Measurements from ENCODE around the gene CLCN3.

CLCN3 gene

DNA sequence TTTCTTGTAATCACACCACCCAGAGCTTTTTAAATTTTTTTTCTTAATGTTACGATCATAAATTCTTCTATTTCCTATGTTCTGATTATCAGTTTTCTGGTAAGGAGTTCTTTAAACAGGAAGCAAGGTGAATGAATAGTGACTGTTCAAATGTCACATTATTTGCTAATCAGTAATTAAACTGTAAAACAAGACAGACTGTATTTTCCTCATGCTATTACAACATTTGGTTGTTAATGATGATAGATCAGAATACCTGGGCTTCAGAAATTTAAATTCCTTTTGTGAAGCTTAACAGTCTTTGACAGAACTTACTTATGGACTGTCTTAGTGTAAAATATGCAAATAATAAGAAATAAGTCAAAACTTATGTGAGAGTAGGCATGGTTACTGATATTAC is 41.4 kb downstream of the CLCN3 start:
- no peak overlapping the region for H3K4me3 ChIP-seq (ENCODE audit: low read depth, low read length)
- DNase-seq (ENCODE audit: low read depth): no peak
- TF ChIP-seq, protein P1, sequence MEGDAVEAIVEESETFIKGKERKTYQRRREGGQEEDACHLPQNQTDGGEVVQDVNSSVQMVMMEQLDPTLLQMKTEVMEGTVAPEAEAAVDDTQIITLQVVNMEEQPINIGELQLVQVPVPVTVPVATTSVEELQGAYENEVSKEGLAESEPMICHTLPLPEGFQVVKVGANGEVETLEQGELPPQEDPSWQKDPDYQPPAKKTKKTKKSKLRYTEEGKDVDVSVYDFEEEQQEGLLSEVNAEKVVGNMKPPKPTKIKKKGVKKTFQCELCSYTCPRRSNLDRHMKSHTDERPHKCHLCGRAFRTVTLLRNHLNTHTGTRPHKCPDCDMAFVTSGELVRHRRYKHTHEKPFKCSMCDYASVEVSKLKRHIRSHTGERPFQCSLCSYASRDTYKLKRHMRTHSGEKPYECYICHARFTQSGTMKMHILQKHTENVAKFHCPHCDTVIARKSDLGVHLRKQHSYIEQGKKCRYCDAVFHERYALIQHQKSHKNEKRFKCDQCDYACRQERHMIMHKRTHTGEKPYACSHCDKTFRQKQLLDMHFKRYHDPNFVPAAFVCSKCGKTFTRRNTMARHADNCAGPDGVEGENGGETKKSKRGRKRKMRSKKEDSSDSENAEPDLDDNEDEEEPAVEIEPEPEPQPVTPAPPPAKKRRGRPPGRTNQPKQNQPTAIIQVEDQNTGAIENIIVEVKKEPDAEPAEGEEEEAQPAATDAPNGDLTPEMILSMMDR (IDR thresholded peaks at IDR 0.05; ENCODE audit: low read depth, low read length): no peak
- TF ChIP-seq, protein P2, sequence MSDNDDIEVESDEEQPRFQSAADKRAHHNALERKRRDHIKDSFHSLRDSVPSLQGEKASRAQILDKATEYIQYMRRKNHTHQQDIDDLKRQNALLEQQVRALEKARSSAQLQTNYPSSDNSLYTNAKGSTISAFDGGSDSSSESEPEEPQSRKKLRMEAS (IDR thresholded peaks at IDR 0.05; ENCODE audit: low read depth, low read length): no peak
- no peak for TF ChIP-seq MYC (IDR thresholded peaks at IDR 0.05; ENCODE audit: low read depth, low read length)
- TF ChIP-seq POLR2A (IDR thresholded peaks at IDR 0.05; ENCODE audit: extremely low read depth, insufficient read length): no peak

DNA sequence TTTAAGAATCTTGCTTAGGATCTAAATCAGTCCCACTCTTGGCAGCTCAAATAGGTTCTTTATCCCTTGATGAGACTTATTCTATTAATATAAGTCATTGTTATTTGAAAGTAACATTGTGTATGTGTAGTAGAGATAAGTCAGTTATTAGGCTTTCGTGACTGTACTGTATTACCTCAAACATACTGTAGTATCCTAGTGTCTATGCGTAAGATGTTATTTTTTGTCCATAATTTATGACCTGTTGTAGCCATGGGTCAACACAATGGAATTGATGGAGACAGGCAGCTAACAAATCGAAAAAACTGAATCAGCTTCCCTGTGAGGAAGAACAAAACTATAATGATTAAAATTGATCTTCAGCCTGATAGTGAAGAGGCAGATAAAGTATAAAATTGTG is 41.8 kb downstream of the CLCN3 start:
- no peak for DNase-seq (ENCODE audit: low read depth)
- TF ChIP-seq, protein P2 (IDR thresholded peaks at IDR 0.05; ENCODE audit: low read depth, low read length): no peak
- no peak for TF ChIP-seq POLR2A (IDR thresholded peaks at IDR 0.05; ENCODE audit: extremely low read depth, insufficient read length)
- TF ChIP-seq, protein P1 (IDR thresholded peaks at IDR 0.05; ENCODE audit: low read depth, low read length): no peak
- H3K4me3 ChIP-seq (ENCODE audit: low read depth, low read length): no peak overlapping the region

DNA sequence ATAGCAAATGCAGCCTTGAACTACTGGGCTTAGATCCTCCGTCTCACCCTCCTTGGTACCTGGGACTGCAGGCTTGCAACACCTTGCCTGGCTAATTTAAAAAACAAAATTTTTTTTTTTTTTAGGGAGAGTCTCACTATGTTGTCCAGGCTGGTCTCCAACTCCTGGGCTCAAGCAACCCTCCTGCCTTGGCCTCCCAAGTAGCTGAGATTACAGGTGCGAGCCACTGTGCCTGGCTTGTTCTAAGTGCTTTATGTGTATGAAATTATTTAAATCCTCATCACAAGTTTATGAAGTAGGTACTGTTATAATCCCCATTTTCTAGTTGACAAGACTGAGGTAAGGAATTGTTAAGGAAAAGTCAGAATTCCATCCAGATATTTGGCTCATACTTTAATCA is 43.0 kb downstream of the CLCN3 start:
- no peak for TF ChIP-seq POLR2A (IDR thresholded peaks at IDR 0.05; ENCODE audit: extremely low read depth, insufficient read length)
- TF ChIP-seq, protein P1 (IDR thresholded peaks at IDR 0.05; ENCODE audit: low read depth, low read length): no peak
- no peak for TF ChIP-seq MYC (IDR thresholded peaks at IDR 0.05; ENCODE audit: low read depth, low read length)
- TF ChIP-seq, protein P2 (IDR thresholded peaks at IDR 0.05; ENCODE audit: low read depth, low read length): no peak
- DNase-seq (ENCODE audit: low read depth): no peak
- no peak overlapping the region for H3K4me3 ChIP-seq (ENCODE audit: low read depth, low read length)

DNA sequence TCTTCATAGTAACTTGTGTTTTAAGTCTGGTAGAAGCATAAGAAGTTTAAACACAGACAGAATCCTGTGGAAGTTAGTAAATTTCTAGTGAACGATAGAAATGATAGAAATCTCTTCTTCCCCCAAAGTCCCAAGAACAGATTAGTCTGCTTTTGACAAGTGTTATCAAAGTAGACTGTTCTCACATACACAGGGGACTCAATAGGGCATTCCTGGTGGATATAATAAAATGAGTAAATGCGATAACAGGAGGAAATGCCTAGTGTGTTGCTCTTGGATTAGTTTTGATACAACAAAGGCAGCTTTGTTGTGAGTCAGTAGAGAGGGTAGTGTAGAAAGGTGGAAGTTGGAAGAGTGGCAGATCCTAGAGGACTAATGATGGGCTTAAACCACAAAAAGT is 43.5 kb downstream of the CLCN3 start:
- H3K4me3 ChIP-seq (ENCODE audit: low read depth, low read length): no peak overlapping the region
- TF ChIP-seq, protein P2 (IDR thresholded peaks at IDR 0.05; ENCODE audit: low read depth, low read length): no peak
- TF ChIP-seq, protein P1 (IDR thresholded peaks at IDR 0.05; ENCODE audit: low read depth, low read length): no peak
- TF ChIP-seq MYC (IDR thresholded peaks at IDR 0.05; ENCODE audit: low read depth, low read length) (no peak), POLR2A (IDR thresholded peaks at IDR 0.05; ENCODE audit: extremely low read depth, insufficient read length) (no peak)
- DNase-seq (ENCODE audit: low read depth): no peak

DNA sequence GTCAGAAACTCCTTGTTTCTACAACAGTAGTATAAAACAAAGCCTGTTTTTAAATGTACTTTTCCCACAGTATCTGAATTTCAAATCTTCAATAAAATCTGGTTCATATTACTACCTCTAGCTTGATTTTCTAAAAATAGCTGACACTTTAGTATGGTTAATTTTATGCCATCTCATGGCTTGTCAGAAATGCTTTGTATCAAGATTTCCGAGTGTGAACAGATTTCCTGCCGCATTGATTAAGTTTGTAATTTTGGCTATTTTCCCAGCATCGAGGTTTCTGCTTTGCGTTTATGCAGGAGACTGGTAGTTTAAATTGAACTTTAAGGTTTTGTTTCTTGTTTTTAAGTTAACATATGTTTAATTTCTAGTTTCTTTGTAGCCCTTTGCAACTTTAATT is 44.2 kb downstream of the CLCN3 start:
- no peak overlapping the region for H3K4me3 ChIP-seq (ENCODE audit: low read depth, low read length)
- no peak for DNase-seq (ENCODE audit: low read depth)
- TF ChIP-seq, protein P2 (IDR thresholded peaks at IDR 0.05; ENCODE audit: low read depth, low read length): no peak
- TF ChIP-seq MYC (IDR thresholded peaks at IDR 0.05; ENCODE audit: low read depth, low read length): no peak
- TF ChIP-seq POLR2A (IDR thresholded peaks at IDR 0.05; ENCODE audit: extremely low read depth, insufficient read length): no peak
- TF ChIP-seq, protein P1 (IDR thresholded peaks at IDR 0.05; ENCODE audit: low read depth, low read length): no peak

Measured in NB4 (cell line).